CD4-positive, alpha-beta T cell treated with Interleukin-4 for 4 hours (primary cell): Measurements from ENCODE around the gene PTBP1.

Source experiments
- DNase-seq: peaks from one replicate; pipeline ENCODE4 v3.0.0-alpha.2; 2020

The PTBP1 gene

DNA sequence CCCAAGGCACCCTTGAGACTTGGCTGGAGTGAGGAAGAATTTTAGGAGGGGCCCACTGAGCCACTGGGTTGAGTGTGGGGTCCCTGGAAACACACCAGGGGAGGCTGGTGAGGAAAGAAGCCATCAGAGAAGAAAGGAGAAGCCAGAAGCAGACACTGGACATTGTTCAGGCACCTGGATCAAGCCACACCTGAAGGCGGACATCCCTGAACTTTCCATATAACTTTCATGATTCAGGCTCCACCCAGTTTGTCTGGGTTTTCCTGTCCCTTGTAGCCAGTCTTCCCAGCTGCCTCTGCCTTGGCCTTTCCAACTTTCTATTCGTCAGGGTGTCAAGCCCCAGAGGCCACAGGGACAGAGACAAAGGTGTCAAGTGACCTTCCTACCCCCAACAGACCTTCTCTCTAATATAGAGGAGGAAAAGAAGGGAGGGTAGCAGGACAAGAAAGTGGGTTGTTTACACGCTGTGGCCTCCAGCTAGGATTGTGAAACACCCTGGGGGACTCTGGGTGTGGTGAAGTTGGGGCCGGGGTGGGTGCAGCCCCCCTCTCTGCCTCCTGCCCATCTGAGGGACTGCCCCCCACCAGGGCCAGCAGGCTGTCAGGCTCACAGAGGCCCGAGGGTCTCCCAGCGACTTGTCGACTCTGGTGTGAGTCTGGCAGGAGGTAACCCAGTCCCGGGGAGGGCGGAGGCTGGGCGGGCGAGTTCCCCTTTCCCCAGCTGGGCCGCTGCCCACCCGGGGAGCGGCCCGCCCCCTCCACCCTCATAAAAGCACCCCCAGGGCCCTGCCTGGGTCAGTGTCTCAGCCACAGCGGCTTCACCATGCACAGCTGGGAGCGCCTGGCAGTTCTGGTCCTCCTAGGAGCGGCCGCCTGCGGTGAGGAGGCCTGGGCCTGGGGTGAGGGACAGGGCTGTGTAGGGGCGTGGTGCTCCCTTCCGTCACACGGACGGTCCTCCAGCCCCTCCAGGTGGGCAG is 61.9 kb downstream of the PTBP1 start, which contains the start of gene CFD:
TSS of gene CFD (plus strand) at position 797 of the 976 bp plus-strand sequence. CDS start at position 823, 26 bp downstream.
- DNase-seq = no peak

- no peak for DNase-seq
These were observed 64.0 kb downstream of the PTBP1 start for GRCh38 chr19:861141-861755.
